ENCODE measurements around the gene ATF3. TPM values are rescaled to one million over a fixed set of nuclear protein-coding genes. Genes with fewer than 3 reads are reported as not detected.
A peak's percentile ranks its signal among the peaks of the same experiment; 100 is the strongest.

Gene ATF3
- total and polyA plus RNA-seq, 2 of the 4 experiments (the other 2 are of a cell fraction), result 9.9 to 12.3 TPM

DNA sequence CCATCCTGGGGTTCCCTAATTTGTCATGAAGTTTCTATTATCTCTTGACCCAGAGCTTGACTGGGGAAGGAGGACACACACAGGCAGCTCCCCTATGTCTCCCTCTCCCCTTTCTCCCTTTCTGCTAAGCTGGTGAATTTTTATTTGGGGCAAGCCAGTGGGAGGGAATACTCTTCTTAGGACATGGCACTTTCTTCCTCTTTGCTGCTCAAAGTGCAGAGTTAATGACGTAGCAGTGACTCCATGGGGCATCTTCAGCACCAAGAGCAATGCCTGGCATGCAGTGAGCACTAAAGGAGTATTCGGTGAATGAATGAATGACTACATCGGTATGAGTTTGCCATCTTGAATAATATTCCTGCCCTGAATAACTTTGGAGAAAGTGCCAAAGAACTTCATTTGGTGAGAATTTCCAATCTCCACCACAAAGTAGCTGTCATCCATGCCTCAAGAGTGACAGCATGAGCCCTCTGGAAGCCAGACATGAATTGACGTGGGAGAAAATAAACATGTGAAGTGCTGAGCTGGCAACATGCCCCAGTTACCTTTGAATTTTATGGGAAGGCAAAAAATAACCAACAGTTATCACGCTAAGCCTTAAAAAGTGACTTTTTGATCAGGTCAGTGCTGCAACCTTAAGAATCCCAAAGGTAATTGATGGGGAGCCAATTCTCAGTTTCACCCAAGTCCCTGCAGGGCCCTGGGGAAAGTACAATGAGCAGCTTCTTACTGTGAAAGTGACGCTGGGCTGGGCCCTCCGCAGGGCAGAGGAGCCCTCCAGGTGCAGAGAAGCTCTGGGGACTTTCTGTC lies 22.1 kb upstream of the ATF3 start:
- no peak for DNase-seq
- dilution Hi-C loops (cut with HindIII; ENCODE audit: low sequenced_read_pairs, unreplicated experiment), result no loop called here
- BruUV-seq (replicated peaks), result no TSS peak

More for the DNA sequence above, 22.1 kb upstream of the ATF3 start:
- Histone ChIP-seq H3K4me3 (ENCODE audit: insufficient read depth, low read depth, low read length) (no peak overlapping the region), H3K14ac (replicated peaks; ENCODE audit: low read depth, low read length) (no peak overlapping the region), H3K27me3 (ENCODE audit: control insufficient read depth, insufficient read depth, low read length) (peaks cover 9% of the 10 kb centered on the region), H4K5ac (ENCODE audit: low read depth, low read length) (no peak overlapping the region), H3K36me3 (ENCODE audit: control insufficient read depth, insufficient read depth, low read length) (no peaks in the 10 kb centered on the region), H4K20me1 (ENCODE audit: insufficient read depth, low read length) (no peaks in the 10 kb centered on the region), H2AK5ac (ENCODE audit: low read depth, low read length) (no peak overlapping the region; the same call in 1 of the 2 replicates), H3K23ac (ENCODE audit: low read depth, low read length) (no peak overlapping the region), H3K9me3 (ENCODE audit: control insufficient read depth, insufficient read depth, low read length) (no peaks in the 10 kb centered on the region), H2BK5ac (ENCODE audit: low read depth, low read length, poor library complexity, severe bottlenecking) (no peak overlapping the region), H4K8ac (ENCODE audit: low read depth in 2 of 2, low read length in 2 of 2) (no peak overlapping the region), H3K4me2 (ENCODE audit: low read depth, low read length) (no peak overlapping the region), H4K91ac (ENCODE audit: insufficient read depth, low read depth, low read length) (no peak overlapping the region), H3K4me1 (ENCODE audit: control insufficient read depth, insufficient read depth, low read length) (peaks cover 6% of the 10 kb centered on the region), H2AFZ (replicated peaks; ENCODE audit: low read length, poor library complexity) (no peak overlapping the region), H3K9me1 (ENCODE audit: insufficient read depth, low read length) (no peaks in the 10 kb centered on the region; the same call in 1 of the 2 replicates), H3K56ac (ENCODE audit: extremely low read depth, insufficient read depth, low read length) (no peak overlapping the region), H2BK20ac (ENCODE audit: low read depth, low read length) (no peak overlapping the region), H2BK120ac (ENCODE audit: low read depth, low read length) (no peak overlapping the region), H3K18ac (ENCODE audit: low read depth, low read length) (no peak overlapping the region), H3K79me1 (ENCODE audit: low read depth in 1 of 2, low read length in 2 of 2) (no peaks in the 10 kb centered on the region), H3K4ac (ENCODE audit: low read depth, low read length) (no peak overlapping the region), H2BK15ac (ENCODE audit: low read depth, low read length) (no peak overlapping the region), H3K9ac (ENCODE audit: low read depth, low read length) (no peak overlapping the region), H2AK9ac (replicated peaks; ENCODE audit: low read depth, low read length, poor library complexity) (no peak overlapping the region), H3K27ac (ENCODE audit: insufficient read depth, low read length) (no peak overlapping the region)
- TF ChIP-seq MAFK (IDR thresholded peaks at IDR 0.05; ENCODE audit: low read depth, low read length) (peak; percentile 38; the same call in 1 of the 2 replicates), RAD21 (IDR thresholded peaks at IDR 0.05; ENCODE audit: low read length) (no peak)
- ATAC-seq (ENCODE audit: low read depth), result no peak
- intact Hi-C loops (cut with micrococcal nuclease) (no loop called here), in situ Hi-C loops (cut with MboI; ENCODE audit: low sequenced_read_pairs) (no loop called here)
- CTCF ChIA-PET, result interaction anchor here (1.2 kb wide), 1 partner anchor 109 kb away, joined by 3 read pairs; no protein-coding TSS in a partner anchor
- 60% methylated on average over 1 of the region's 7 CpGs; no CpG with 5 or more reads in 1 of the 2 experiments for WGBS, 2 experiments (ENCODE audit: extremely low coverage in 2 of 2, insufficient read length in 1 of 2)
- POLR2A ChIA-PET (ENCODE audit: unreplicated experiment), result no interaction called here
